Colonic mucosa (tissue), 4 donors: Measurements from ENCODE around the gene TMEM143. TPM values are rescaled to one million over a fixed set of nuclear protein-coding genes. Genes with fewer than 3 reads are reported as not detected.
"Not testable (repeated sequence)": the region's sequence is repeated elsewhere in the genome, so short reads cannot be mapped to it uniquely, and the experiment has no call there.

Source experiments
- DNase-seq: peaks from one replicate; pipeline ENCODE4 v3.0.0-alpha.2; 2020
- H3K27ac ChIP-seq: fragments of 200-600 bp; one replicate; pipeline ENCODE4 v1.8.0; 2021
- H3K27me3 ChIP-seq: fragments of 200-600 bp; one replicate; pipeline ENCODE4 v1.8.0; 2021
- H3K36me3 ChIP-seq: fragments of 200-600 bp; one replicate; pipeline ENCODE4 v1.8.0; 2021
- H3K4me1 ChIP-seq: fragments of 200-600 bp; one replicate; pipeline ENCODE4 v1.8.0; 2021; ENCODE audit warnings: mild to moderate bottlenecking
- H3K4me3 ChIP-seq: fragments of 200-600 bp; one replicate; pipeline ENCODE4 v1.8.0; 2021
- H3K9ac ChIP-seq, 2 donors: one replicate each; pipeline ENCODE4 v1.7.0; 2013; ENCODE audit warnings: control low read depth in 2 of 2, low read depth in 2 of 2, low read length in 2 of 2
- H3K9me3 ChIP-seq: fragments of 200-600 bp; one replicate; pipeline ENCODE4 v1.8.0; 2021
- CTCF ChIP-seq: fragments of 200-600 bp; IDR thresholded peaks from one replicate; pipeline ENCODE4 v1.8.0; 2022; ENCODE audit warnings: antibody characterized with exemption, mild to moderate bottlenecking
- intact Hi-C: fragments of 100-400 bp; cut with DNase I; formaldehyde crosslinking; loops from one replicate; pipeline ENCODE4 v1.14.1; 2022
- total RNA-seq, 2 donors: library from RNA; stranded (reverse); fragmentation: NEBNext Ultra II Directional in 1 of 2; extraction: Animal tissue kit (Norgen Biotek cat#: 25700) in 1 of 2; gene quantifications; one replicate each; pipeline ENCODE4 v1.2.1, GENCODE V29; 2021
- donor health status: healthy.
- donor health status: DM: no; HTN: no; CAD: no.
- donor health status: DM: no; HTN: no; CAD: no.

TMEM143 gene
- total RNA-seq, 2 donors from 2014 or later: 8.9 to 18.2 TPM

- no peak for TF ChIP-seq CTCF
- Histone ChIP-seq H3K27me3 (no peaks in the 10 kb centered on the region), H3K27ac (no peak overlapping the region), H3K9me3 (no peaks in the 10 kb centered on the region), H3K4me1 (peaks cover 3% of the 10 kb centered on the region), H3K4me3 (no peak overlapping the region), H3K36me3 (no peaks in the 10 kb centered on the region), H3K9ac (no peak overlapping the region)
- intact Hi-C loops: loop anchor here (10.0 kb wide), 1 partner anchor 309 kb away; no protein-coding TSS in a partner anchor
- no peak for DNase-seq
These were observed 9.8 kb upstream of the TMEM143 start for GRCh38 chr19:48373567-48373966.

- H3K4me1 ChIP-seq: peaks cover 3% of the 10 kb centered on the region
- H3K27me3 ChIP-seq: no peaks in the 10 kb centered on the region
- no peak overlapping the region for H3K27ac ChIP-seq
- DNase-seq: peak; percentile 70
- intact Hi-C loops: loop anchor here (10.0 kb wide), 1 partner anchor 308 kb away; no protein-coding TSS in a partner anchor
- H3K36me3 ChIP-seq: no peaks in the 10 kb centered on the region
- TF ChIP-seq CTCF: no peak
- no peak overlapping the region for H3K9ac ChIP-seq
- no peaks in the 10 kb centered on the region for H3K9me3 ChIP-seq
- no peak overlapping the region for H3K4me3 ChIP-seq
These were observed 9.2 kb upstream of the TMEM143 start for GRCh38 chr19:48372904-48373303.

- intact Hi-C loops: loop anchor here (10.0 kb wide), 1 partner anchor 307 kb away; no protein-coding TSS in a partner anchor
These were observed 8.0 kb upstream of the TMEM143 start for GRCh38 chr19:48371771-48372170.

DNA sequence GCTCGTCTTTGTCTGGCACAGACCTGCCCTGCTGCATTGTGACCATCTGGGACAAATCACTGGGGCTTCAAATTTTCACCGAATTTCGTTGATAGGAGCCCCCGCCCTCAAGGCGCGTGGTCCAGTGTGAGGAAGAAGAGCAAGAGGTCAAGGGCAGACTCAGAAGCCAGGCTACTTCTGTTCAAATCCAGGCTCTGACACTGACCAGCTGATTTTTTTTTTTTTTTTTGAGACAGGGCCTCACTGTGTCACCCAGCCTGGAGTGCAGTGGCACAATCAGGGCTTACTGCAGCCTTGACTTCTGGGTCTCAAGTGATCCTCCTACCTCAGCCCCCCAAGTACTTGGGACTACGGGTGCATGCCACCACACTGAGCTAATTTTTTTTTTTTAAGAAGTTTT, 7.6 kb upstream of the TMEM143 start:
- no peak for TF ChIP-seq CTCF
- no peak overlapping the region for H3K9ac ChIP-seq
- intact Hi-C loops: loop anchor here (10.0 kb wide), 1 partner anchor 307 kb away; no protein-coding TSS in a partner anchor
- H3K4me1 ChIP-seq: peaks cover 3% of the 10 kb centered on the region
- no peaks in the 10 kb centered on the region for H3K27me3 ChIP-seq
- no peak overlapping the region for H3K27ac ChIP-seq
- H3K4me3 ChIP-seq: no peak overlapping the region
- no peaks in the 10 kb centered on the region for H3K9me3 ChIP-seq
- no peaks in the 10 kb centered on the region for H3K36me3 ChIP-seq
- no peak for DNase-seq

More at GRCh38 chr19:48371771-48372170, 8.0 kb upstream of the TMEM143 start:
- not testable (repeated sequence) for H3K9me3 ChIP-seq, H3K4me1 ChIP-seq, DNase-seq, H3K27me3 ChIP-seq, H3K4me3 ChIP-seq, H3K36me3 ChIP-seq, H3K9ac ChIP-seq, H3K27ac ChIP-seq

DNA sequence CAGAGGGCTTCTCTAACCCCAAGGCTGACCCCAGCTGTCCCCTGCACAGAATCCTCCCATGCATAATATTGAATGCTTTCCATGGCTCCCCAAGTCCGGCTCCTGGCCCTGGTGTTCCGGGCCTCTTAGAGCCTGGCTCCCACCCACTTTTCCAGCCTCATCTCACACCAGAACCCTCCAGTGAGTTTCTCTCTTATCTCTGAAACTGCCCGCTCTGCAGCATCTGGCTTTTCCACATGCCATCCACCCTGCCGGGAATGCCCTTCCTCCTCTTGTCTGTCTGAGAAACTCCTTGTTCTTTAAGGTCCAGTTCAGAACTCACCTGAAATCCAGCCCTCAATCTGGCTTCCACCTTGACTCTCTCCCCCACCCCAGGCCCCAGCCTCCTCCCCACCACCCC, 7.2 kb upstream of the TMEM143 start:
- no peaks in the 10 kb centered on the region for H3K36me3 ChIP-seq
- intact Hi-C loops: loop anchor here (10.0 kb wide), 1 partner anchor 306 kb away; no protein-coding TSS in a partner anchor
- H3K9me3 ChIP-seq: no peaks in the 10 kb centered on the region
- H3K4me3 ChIP-seq: no peak overlapping the region
- H3K9ac ChIP-seq: no peak overlapping the region
- no peak for TF ChIP-seq CTCF
- no peak overlapping the region for H3K27ac ChIP-seq
- H3K4me1 ChIP-seq: peaks cover 3% of the 10 kb centered on the region
- DNase-seq: no peak
- H3K27me3 ChIP-seq: no peaks in the 10 kb centered on the region

GRCh38 chr19:48368936-48369335, 5.2 kb upstream of the TMEM143 start:
- DNase-seq: peak; percentile 84
- no peaks in the 10 kb centered on the region for H3K27me3 ChIP-seq
- no peaks in the 10 kb centered on the region for H3K9me3 ChIP-seq
- H3K4me1 ChIP-seq: peaks cover 3% of the 10 kb centered on the region
- no peak for TF ChIP-seq CTCF
- no peak overlapping the region for H3K4me3 ChIP-seq
- H3K27ac ChIP-seq: no peak overlapping the region
- intact Hi-C loops: no loop called here
- H3K9ac ChIP-seq: peak overlapping the region; percentile 24 to 62
- no peaks in the 10 kb centered on the region for H3K36me3 ChIP-seq
